Ishikawa (cell line): ENCODE measurements around the gene RABL3.

Experiments
- EP300 ChIP-seq: IDR thresholded peaks from 2 replicates; pipeline ENCODE4 v1.6.1; 2012; ENCODE audit warnings: borderline replicate concordance
- FOXM1 ChIP-seq: IDR thresholded peaks from 2 replicates; pipeline ENCODE4 v1.6.1; 2012; ENCODE audit warnings: low read depth, borderline replicate concordance
- TAF1 ChIP-seq: IDR thresholded peaks from 2 replicates; pipeline ENCODE4 v1.6.1; 2012; ENCODE audit warnings: low read depth, mild to moderate bottlenecking
- TEAD4 ChIP-seq: IDR thresholded peaks from 2 replicates; pipeline ENCODE4 v1.6.1; 2012
- ZBTB7A ChIP-seq: IDR thresholded peaks from 2 replicates; pipeline ENCODE4 v1.6.1; 2012; ENCODE audit warnings: low read depth
- TF ChIP-seq, protein P1 (sequence below): IDR thresholded peaks from 2 replicates; pipeline ENCODE4 v1.6.1; 2012; ENCODE audit warnings: low read depth, mild to moderate bottlenecking

DNA sequence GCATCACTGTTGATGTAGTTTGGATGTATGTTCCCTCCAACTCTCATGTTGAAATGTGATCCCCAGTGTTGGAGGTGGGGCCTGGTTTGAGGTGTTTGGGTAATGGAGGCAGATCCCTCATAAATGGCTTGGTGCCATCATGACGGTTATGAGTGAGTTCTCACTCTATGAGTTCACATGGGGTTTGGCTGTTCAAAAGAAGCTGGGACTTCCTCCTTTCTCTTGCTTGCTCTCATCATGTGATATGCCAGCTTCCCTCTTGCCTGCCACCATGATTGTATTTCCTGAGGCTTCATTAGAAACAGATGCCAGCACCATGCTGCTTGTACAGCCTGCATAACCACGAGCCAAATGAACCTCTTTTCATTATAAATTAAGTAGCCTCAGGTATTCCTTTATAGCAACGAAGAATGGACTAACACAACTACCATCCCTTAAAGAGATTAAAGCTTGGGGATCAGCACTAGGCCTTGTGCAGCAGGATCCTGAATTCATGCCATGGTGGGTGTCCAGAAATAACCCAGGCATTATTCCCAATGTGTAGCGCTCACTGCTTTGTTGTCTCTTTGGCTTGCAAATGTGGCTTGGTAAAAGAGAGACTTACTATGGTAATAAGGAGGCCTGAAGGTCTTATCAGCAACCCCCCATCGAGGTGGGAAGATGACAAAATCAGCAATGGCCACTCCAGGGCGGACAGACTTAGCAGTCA is 104.3 kb downstream of the RABL3 start:
- TF ChIP-seq TAF1 (no peak), EP300 (no peak), TEAD4 (no peak), FOXM1 (no peak), ZBTB7A (no peak)
- TF ChIP-seq, protein P1, sequence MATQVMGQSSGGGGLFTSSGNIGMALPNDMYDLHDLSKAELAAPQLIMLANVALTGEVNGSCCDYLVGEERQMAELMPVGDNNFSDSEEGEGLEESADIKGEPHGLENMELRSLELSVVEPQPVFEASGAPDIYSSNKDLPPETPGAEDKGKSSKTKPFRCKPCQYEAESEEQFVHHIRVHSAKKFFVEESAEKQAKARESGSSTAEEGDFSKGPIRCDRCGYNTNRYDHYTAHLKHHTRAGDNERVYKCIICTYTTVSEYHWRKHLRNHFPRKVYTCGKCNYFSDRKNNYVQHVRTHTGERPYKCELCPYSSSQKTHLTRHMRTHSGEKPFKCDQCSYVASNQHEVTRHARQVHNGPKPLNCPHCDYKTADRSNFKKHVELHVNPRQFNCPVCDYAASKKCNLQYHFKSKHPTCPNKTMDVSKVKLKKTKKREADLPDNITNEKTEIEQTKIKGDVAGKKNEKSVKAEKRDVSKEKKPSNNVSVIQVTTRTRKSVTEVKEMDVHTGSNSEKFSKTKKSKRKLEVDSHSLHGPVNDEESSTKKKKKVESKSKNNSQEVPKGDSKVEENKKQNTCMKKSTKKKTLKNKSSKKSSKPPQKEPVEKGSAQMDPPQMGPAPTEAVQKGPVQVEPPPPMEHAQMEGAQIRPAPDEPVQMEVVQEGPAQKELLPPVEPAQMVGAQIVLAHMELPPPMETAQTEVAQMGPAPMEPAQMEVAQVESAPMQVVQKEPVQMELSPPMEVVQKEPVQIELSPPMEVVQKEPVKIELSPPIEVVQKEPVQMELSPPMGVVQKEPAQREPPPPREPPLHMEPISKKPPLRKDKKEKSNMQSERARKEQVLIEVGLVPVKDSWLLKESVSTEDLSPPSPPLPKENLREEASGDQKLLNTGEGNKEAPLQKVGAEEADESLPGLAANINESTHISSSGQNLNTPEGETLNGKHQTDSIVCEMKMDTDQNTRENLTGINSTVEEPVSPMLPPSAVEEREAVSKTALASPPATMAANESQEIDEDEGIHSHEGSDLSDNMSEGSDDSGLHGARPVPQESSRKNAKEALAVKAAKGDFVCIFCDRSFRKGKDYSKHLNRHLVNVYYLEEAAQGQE = no peak
